DMS153 treated with DMSO at 0.1 percent for 48 hours (cell line): Measurements from ENCODE around the gene TMCO4.
A peak's percentile ranks its signal among the peaks of the same experiment; 100 is the strongest.

Experiments used
- DNase-seq: peaks from one replicate; lab custom pipeline; 2025; ENCODE audit not compliant: unreplicated experiment; lab: John Stamatoyannopoulos, UW

Gene TMCO4

GRCh38 chr1:19662313-19662712, 137.4 kb downstream of the TMCO4 start:
- DNase-seq, result no peak

GRCh38 chr1:19661721-19662228, 137.9 kb downstream of the TMCO4 start:
- no peak for DNase-seq

GRCh38 chr1:19658186-19658585, 141.5 kb downstream of the TMCO4 start:
- DNase-seq, result no peak

GRCh38 chr1:19657511-19657910, 142.2 kb downstream of the TMCO4 start:
- DNase-seq, result no peak

GRCh38 chr1:19656780-19657466, 142.8 kb downstream of the TMCO4 start:
- DNase-seq, result no peak

GRCh38 chr1:19656134-19656779, 143.5 kb downstream of the TMCO4 start:
- no peak for DNase-seq

- no peak for DNase-seq
Measured at GRCh38 chr1:19655718-19656080, 144.0 kb downstream of the TMCO4 start.

- peak; percentile 8 for DNase-seq
Measured at GRCh38 chr1:19654886-19655717, 144.6 kb downstream of the TMCO4 start.

- DNase-seq, result no peak
Measured at GRCh38 chr1:19654386-19654785, 145.3 kb downstream of the TMCO4 start.

- peak; percentile 24 for DNase-seq
Measured at GRCh38 chr1:19651141-19651737, 148.5 kb downstream of the TMCO4 start.

GRCh38 chr1:19650416-19651140, 149.1 kb downstream of the TMCO4 start:
- DNase-seq, result no peak

GRCh38 chr1:19648689-19649088, 151.0 kb downstream of the TMCO4 start:
- DNase-seq, result no peak

GRCh38 chr1:19648239-19648638, 151.5 kb downstream of the TMCO4 start:
- no peak for DNase-seq

GRCh38 chr1:19647643-19648042, 152.1 kb downstream of the TMCO4 start:
- DNase-seq, result no peak

- DNase-seq, result no peak
Measured at GRCh38 chr1:19646377-19647319, 153.1 kb downstream of the TMCO4 start.

- no peak for DNase-seq
Measured at GRCh38 chr1:19645411-19646251, 154.1 kb downstream of the TMCO4 start.

GRCh38 chr1:19644681-19645410, 154.9 kb downstream of the TMCO4 start:
- peak; percentile 8 for DNase-seq

GRCh38 chr1:19644395-19644680, 155.4 kb downstream of the TMCO4 start:
- no peak for DNase-seq
